Measurements from ENCODE around the gene ZRANB2.
A peak's percentile ranks its signal among the peaks of the same experiment; 100 is the strongest.

The ZRANB2 gene

DNA sequence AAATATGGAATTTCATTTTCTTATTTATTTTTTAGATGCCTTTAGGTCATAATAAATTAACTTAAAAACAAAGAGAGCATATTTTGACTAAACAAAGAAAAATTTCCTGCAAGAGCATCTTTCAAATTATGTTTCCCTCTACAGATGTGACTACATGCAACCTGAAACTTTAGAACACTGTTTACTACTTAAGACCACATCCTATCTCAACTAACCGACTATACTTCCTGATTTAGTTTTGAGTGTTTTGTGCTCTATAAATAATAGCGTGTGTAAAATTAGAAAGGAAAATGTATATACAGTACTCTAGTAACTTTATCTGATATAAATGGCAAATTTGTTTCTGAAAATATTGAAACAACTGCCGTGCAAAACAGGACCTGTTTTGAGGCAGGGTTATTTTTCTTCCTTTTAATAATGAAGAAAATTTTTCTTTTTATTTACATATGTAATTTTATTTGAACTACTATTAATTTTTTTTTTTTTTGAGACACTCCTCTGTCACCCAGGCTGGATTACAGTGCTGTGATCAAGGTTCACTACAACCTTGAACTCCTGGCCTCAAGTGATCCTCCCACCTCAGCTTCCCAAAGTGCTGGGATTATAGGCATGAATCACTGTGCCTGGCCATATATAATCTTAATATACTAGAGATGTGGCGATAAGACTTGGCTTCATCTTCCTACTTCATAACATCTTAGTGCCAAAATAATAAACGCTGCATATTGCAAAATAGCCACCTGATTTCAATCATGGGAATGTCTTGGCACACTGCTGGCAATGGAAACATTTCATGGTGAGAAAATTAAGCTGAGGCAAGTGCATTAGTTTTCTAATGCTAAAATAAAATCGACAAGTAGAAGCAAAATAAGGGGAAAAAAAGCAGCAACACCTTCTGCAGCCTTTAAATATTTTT lies 12.3 kb downstream of the ZRANB2 start:
- DNase-seq (ENCODE audit: low read depth in 2 of 3, low spot score in 1 of 3), result no peak

DNA sequence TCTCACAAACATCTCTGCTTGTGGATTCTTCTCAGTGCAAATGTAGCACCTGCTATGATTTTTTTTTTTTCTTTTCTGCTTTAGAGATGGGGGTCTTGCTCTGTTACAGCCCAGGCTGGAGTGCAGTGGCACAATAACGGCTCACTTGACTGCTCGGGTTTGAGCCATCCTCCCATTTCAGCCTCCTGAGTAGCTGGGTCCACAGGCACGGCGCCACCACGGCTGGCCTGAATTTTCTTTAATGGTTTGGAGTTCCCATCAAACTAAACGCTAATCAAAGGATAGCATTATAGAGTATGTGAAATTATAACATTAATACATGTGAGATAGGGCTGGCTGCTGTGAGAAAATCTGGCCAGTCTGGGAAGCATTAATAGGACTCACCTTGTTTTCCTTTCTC lies 26.0 kb downstream of the ZRANB2 start:
- no peak for DNase-seq (ENCODE audit: low read depth in 2 of 3, low spot score in 1 of 3)

DNA sequence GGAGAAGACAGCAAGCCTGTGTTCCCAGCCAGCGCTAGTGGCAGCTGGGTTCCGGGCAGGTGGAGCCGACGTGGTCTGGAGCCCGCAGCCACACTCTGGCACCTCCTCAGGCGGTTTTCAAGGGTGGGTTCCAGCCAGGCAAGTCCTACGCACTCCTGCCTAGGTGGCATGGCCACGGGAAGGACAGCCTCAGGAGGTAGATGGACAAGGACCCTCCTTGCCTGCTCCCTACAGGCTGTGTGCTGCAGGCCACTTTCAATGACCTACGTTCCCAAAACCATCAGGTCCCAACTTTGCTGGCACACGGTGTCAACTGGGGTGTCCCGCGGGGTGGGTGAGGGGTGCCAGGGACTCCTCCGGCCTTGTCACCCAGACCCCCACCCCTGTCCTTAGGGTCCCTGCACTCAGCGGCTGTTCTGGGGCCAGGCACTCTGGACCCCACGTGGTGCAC lies 26.5 kb downstream of the ZRANB2 start:
- DNase-seq (ENCODE audit: low read depth in 2 of 3, low spot score in 1 of 3), result no peak

DNA sequence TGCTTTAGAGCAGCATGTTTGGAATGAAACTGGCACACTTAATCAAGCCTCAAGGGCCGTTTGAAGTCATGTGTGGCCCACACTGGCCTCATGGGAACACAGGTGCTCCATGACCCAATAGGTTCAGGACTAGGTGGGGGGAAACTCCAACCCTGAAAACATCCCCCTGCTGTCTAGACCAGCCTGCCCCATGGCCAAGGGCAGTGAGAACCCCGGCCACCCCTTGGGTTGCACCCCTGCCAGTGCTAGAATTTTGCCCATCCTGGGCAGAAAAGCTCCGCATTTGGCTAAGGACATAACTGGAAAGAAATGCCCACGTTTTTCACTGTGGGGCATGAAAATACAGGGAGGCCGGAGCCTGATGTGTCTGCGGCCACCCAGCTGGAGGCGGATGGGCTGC lies 27.1 kb downstream of the ZRANB2 start:
- no peak for DNase-seq (ENCODE audit: low read depth in 2 of 3, low spot score in 1 of 3)

DNA sequence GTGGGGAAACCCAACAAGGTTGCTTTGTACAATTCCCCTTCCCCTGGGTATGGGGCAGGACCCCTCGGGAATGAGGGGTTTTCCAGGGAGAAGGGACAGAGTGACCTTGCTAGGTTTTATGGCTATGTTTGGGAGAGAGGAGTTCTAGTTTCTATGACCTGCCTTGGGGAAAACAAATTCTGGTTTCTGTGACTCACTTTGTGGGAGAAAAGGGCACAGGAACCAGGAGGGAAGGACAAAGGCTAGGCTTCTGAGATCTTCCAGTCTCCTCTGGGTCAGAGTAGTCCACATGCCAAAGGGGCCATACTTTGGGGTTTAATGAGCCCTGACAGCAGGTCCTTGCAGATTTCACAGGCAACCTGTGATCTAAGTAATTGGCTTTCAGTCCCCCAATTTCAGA lies 27.7 kb downstream of the ZRANB2 start:
- no peak for DNase-seq (ENCODE audit: low read depth in 2 of 3, low spot score in 1 of 3)

DNA sequence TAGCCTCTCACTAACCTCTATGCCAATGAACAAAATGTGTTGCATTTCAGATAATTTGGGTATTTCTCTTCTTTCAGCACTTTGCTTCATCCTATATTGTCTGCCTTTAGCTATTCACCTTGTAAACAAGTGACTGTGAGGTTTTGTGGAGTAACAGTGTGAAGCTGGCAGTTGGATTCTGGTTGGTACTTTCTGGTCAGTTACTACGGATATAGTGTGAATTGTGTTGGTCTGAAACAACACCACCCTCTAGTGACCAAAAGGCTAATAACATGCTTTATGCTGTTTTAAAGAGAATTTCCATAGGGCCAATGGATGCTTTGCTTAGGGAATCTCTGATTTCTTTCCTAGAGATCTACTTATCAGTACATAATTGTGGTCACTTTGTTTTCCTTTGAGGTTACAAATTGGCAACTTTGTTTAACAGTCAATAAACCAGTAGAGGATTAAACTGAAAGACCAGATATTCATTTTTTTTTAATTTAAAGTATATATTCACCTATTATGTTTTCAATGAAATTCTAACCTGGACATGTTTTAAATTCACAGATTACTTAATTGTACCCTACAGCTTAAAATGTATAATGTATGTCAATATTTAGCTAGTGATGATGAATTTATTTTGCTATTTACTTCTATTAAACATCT lies 30.8 kb downstream of the ZRANB2 start:
- DNase-seq (ENCODE audit: low read depth in 2 of 3, low spot score in 1 of 3), result peak in 1 of 3 donors; percentile 55

DNA sequence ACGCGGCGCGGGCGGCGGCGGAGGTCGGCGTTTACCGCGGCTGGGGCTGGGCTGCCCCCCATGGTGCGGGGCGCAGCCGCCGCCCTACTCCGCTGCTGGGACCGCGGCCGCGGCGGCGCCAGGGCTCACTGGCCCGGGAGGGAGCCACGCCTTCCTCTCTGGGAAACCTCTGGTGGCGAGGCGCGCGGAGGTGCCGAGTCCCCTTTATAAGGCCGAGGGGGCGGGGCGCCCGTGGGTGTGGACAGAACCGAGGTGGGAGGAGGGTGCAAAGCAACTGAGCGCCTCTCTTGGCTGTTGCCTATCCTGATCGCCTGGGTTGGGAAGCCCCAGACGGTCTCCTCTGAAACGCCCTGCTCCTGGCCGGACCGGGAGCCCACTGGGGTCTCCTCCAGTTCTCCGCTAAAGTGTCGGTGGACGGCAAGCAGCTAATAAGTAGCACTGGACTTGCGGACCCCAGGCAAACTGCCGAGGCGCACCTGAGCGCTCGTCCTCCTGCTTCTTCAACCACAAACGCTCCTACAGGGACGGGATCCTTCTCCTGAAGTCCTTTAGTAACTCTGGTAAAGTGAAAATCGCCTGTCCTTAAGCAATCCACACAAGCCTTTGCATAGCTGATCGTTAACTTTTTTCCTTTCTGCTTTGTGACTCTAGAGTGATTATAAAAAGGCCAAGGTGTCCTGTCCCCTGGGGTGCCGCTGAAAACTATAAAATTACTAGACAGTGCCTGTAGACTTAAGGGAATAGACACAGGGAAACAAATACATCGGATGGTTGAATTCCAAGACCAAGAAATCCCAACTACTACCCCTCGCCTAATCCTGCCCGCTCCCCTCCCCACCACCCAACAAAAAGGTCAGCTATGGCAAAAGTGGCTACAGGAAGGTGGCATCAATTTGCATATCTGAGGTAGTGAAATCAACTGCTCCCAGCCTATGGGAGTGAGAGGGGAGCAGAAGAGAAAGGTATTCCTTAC lies 32.9 kb downstream of the ZRANB2 start, which contains the start of gene PTGER3:
TSS of gene PTGER3 (minus strand) at position 182 of the 973 bp plus-strand sequence. CDS start 239 bp downstream, outside the sequence.
- peak in 1 of 3 donors; percentile 17 for DNase-seq (ENCODE audit: low read depth in 2 of 3, low spot score in 1 of 3)

DNA sequence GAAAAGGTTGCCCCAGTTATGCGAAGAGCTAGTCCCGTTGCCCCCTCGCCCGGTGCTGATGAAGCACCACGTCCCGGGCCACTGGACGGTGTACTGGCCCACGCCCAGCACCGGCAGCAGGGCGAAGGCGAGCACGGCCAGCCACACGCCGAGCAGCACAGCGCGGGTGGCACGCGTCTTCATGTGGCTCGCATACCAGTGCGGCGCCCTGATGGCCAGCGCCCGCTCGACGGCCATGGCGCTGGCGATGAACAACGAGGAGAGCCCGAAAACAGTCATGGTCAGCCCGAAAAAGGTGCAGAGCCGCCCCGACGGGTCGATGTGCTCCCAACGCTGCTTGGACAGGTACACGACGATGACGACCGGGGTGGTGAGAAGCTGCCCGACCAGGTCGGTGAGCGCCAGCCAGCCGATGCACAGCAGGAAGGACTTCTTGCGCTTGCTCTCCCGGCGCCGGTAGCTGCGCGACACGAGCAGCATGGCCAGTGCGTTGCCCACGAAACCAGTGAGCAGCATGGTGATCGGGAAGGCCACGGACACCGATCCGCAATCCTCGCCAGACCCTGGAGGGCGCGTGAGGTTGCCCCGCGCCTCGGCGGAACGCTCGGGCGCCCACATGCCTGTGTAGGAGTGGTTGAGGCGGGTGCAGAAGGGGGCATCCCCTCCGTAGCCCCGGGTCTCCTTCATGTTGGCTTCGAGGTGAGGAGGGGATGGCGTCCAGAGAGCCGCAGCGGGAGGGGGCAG lies 33.8 kb downstream of the ZRANB2 start:
- DNase-seq (ENCODE audit: low read depth in 2 of 3, low spot score in 1 of 3), result no peak

DNA sequence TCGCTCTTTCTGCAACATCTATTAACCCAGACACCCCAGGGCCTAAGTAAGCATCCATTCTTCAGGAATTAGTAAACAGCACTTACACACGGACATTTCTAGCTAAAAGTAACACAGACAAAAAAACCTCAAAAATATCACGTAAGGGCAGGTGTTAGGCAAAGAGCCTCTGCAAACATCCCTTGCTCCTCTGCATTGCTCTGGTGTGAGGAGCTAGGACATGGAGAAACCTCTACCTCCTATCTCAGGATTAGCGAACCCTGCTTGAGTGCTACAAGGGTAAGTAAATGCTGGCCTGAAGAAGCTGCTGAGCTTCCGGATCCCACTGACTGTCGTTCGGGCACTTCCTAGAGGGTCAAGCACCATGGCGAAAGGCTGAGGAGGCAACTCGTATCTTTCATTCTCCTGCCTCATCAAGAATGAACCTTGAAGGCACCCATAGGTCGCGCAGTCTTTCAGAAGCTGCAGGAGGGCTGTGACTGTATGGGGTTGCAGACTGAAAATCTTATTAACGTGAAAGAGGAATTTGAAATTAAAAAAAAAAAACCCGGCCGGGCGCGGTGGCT lies 35.3 kb downstream of the ZRANB2 start:
- no peak for DNase-seq (ENCODE audit: low read depth in 2 of 3, low spot score in 1 of 3)

DNA sequence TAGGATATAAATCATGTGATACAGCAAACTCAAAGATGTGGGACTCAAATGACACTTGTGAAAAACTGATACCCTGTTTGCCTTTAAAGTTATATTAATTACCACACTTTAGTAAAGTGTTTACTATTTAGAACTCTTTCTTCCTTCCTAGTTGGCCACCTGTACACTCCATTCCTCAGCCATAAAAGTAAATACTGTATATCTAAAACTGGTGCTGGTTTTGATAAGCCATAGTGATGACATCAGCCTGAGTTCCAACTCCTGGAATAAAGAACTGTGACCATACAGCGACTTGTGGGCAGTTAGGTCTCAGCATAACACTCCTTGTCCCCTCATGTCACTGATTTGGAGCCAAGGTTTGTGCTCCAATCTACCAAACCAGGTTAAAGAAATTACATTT lies 36.0 kb downstream of the ZRANB2 start:
- no peak for DNase-seq (ENCODE audit: low read depth in 2 of 3, low spot score in 1 of 3)

DNA sequence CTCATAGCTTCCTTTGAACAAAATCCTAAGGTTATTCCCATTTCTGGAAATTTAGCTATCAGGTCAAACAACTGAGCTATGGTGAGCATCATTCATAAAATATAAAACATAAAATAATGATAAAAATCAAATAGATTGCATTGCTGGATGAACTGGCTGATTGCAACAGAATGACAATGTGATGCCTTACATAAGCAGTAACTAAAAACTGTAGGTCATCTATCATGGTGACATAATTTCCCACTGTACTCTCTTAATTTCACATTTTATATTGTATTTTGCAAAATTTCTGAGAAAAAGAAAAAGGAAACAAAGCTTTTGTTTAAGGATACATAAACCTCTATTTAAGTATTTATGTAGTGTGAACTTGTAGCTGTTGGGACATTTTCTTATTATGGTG lies 37.8 kb downstream of the ZRANB2 start:
- no peak for DNase-seq (ENCODE audit: low read depth in 2 of 3, low spot score in 1 of 3)

DNA sequence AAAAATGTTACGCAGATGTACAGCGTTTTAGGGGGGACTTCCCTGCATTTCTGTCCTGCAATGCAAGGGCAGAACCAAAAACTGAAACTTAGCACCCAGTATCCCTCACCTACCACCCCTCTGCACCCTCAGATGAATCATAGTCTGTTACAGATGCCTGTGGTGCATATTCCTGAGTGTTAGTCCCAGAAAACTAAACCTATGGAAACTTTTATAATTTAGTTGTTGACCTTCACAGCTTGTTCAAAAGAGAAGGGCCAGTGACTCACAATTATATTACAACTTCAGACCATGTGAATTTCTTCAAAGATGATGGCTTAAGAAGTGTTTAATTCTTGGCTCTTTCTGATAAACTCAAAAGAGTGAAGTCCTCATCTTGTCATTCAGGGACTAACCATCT lies 39.0 kb downstream of the ZRANB2 start:
- no peak for DNase-seq (ENCODE audit: low read depth in 2 of 3, low spot score in 1 of 3)

DNA sequence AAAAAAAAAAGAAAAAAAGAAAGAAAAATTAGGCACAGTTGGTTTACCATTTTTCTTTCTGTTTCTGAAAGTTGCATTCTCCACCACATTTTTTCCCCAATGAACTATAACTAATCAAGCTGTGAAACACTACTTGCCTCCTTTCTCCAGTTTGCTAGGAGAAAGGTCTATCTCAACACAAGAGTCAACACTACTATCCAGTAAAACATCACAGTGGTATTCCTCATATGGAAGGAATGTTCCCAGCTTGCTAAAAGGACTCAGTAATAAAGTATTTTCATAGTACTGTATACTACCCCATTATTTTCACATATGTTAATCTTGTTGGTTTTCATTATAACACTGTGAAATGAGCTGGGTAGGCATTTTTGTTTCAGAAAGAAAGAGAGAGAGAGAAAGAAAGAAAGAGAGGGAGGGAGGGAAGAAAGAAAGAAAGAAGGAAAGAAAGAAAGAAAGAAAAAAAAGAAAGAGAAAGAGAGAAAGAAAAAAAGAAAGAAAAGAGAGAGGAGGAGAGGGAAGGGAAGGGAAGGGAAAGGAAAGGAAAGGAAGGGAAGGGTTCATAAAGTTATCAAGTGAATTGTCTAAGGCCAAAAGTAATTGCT lies 41.1 kb downstream of the ZRANB2 start:
- no peak for DNase-seq (ENCODE audit: low read depth in 2 of 3, low spot score in 1 of 3)

DNA sequence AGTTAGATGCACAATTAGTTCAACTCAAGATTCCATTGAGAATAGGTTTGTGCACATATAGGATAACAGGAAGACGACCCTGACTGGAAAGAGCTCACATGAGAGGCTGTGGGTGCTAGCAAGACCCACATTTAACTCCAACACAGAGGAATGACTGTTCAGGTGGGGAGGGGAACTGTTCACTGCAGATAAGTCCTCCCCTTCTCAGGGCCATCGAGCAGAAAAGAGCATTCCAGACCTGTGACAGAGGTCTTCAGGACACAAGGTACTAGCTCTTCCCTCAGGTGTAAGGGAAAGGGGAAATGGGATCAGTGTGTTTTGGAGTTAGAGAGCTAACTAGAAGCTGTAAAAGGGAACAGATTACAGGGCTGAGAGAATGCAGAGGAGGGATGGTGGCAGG lies 41.9 kb downstream of the ZRANB2 start:
- DNase-seq (ENCODE audit: low read depth in 2 of 3, low spot score in 1 of 3), result no peak

DNA sequence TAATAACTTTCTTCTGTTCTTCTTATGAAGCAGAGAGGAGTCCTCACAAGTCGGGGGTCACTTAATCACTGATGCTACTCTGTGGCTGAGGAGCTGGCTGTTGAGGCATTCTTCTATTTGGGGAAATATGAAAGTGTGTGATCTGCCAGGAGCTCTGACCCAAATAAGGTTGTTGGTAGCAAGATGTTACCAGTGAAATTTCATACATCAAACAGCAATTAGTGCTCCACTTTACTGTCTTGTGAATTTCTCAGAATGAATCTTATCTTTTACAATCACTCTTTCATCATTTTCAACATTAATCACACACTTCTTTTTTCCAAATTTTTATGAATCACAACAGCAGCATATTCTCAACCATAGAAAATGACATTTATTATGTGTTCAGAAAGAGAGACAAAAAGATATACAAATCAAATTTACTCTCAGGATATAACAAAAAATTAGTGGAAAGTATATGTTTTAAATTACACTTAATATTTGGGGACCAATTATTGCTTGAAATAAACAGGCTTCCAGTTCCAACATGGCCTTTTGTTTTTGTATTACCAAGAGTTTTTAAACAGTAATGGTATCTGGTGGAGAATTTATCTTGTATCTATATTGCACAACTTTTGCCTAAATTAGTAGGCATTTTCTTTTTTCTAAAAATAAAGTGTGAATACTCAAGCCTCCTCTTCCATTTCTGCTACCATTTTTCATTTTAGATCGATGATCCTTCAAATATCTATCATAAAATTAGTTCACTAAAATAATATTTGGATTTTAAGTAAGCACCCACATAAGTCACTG lies 42.8 kb downstream of the ZRANB2 start:
- DNase-seq (ENCODE audit: low read depth in 2 of 3, low spot score in 1 of 3), result no peak

DNA sequence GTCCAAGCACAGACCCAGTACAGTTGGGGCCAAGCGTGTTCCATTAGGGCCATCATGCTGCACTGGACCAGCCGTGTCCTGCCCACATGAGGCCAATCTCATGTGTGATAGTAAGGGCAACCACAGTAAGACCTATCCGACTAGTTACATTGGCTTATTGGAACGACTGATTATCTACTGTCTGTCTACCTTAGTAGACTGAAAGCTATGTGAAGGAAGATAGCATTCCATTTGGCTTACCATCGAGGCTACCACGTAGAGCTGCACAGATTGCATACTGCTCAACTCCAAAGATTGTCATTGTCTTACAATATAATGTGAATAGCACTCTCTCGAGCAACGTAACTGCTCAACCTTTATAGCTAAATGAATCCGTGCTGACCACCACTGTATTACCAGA lies 43.8 kb downstream of the ZRANB2 start:
- DNase-seq (ENCODE audit: low read depth in 2 of 3, low spot score in 1 of 3), result no peak

DNA sequence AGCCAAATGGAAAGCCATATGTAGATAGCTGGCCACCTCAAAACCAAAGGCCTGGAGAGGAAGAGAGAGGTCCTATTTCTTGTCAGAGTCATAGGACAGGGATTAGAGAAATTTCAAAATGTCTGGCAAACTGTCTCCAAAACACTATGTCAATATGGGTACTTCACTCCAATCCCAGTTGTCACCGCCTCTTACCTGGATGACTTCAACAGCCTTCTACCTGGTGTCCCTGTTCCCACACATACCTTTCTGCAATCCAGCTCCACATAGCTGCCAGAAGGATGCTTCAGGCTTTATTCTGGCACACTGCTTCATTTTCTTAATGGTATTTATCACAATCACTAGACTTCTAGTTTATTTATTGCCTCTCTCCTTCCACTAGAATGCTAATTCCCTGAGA lies 47.7 kb downstream of the ZRANB2 start:
- DNase-seq (ENCODE audit: low read depth in 2 of 3, low spot score in 1 of 3), result no peak

DNA sequence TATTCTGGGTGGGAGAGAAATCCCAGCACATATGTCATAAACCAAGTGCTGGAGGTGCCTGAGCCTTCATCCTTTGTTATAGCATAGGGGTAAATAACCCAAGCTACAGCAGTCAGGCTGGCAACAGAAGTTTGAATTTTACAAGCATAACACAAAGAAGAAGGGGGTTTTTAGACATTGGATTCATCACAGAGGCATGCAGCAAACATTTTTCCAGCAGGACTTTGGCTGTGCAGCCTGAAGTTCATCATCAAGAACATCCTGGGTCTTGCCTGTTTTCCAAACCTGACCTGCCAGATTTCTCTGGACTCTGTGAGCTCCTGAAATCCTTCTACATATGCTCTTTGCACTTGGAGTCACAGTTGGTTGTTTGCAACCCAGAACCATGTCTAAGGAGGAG lies 49.4 kb downstream of the ZRANB2 start:
- no peak for DNase-seq (ENCODE audit: low read depth in 2 of 3, low spot score in 1 of 3)

DNA sequence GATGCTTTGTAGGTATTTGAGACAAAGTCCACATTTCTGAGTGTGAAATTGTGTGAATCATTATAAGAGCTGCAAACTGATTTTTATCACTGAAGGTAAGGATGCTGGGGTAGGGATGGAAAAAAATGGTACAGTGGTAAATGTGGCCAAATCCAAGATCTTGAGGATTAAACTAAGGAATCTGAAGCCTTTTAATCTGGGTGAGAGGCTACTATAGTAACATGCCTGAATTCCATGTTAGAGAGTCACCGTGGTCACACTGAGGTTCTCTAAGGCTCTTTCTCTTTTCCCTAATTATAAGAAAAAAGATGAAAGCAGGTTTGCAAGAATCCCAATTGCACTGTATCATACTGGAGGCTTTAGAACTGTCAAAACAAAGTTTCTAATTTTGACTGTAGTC lies 50.8 kb downstream of the ZRANB2 start:
- no peak for DNase-seq (ENCODE audit: low read depth in 2 of 3, low spot score in 1 of 3)
